ENCODE measurements around the gene IFITM10.
"Not testable (repeated sequence)": the region's sequence is repeated elsewhere in the genome, so short reads cannot be mapped to it uniquely, and the experiment has no call there.

The IFITM10 gene

GRCh38 chr11:1778141-1778911 is 27.9 kb upstream of the IFITM10 start:
- no peak for DNase-seq

GRCh38 chr11:1777737-1778136 is 27.3 kb upstream of the IFITM10 start:
- peak in 1 of 58 donors; percentile 22 for DNase-seq

- DNase-seq, result no peak
Measured at GRCh38 chr11:1776944-1777715, 26.7 kb upstream of the IFITM10 start.

GRCh38 chr11:1776331-1776851 is 26.0 kb upstream of the IFITM10 start:
- no peak for DNase-seq

- no peak for DNase-seq
Measured at GRCh38 chr11:1774886-1775285, 24.5 kb upstream of the IFITM10 start.

- DNase-seq, result no peak
Measured at GRCh38 chr11:1773994-1774550, 23.7 kb upstream of the IFITM10 start.

- DNase-seq, result no peak
Measured at GRCh38 chr11:1773131-1773993, 23.0 kb upstream of the IFITM10 start.

- DNase-seq, result peak in 4 of 58 donors; percentile 24 to 45 (median 44)
Measured at GRCh38 chr11:1772270-1773130, 22.1 kb upstream of the IFITM10 start.

GRCh38 chr11:1771700-1772099 is 21.3 kb upstream of the IFITM10 start:
- peak in 1 of 58 donors; percentile 37 for DNase-seq

GRCh38 chr11:1771273-1771672 is 20.9 kb upstream of the IFITM10 start:
- no peak for DNase-seq

GRCh38 chr11:1770528-1770927 is 20.1 kb upstream of the IFITM10 start:
- no peak for DNase-seq

GRCh38 chr11:1770061-1770460 is 19.7 kb upstream of the IFITM10 start:
- no peak for DNase-seq

GRCh38 chr11:1769304-1769936 is 19.0 kb upstream of the IFITM10 start:
- not testable (repeated sequence) for DNase-seq

- no peak for DNase-seq
Measured at GRCh38 chr11:1768141-1768469, 17.7 kb upstream of the IFITM10 start.

GRCh38 chr11:1767399-1768140 is 17.2 kb upstream of the IFITM10 start:
- DNase-seq, result no peak

- DNase-seq, result no peak
Measured at GRCh38 chr11:1766719-1767398, 16.5 kb upstream of the IFITM10 start.

- DNase-seq, result no peak
Measured at GRCh38 chr11:1765871-1766718, 15.7 kb upstream of the IFITM10 start.

All from anterior cingulate cortex (tissue), 58 donors.